HG03039 (cell line): ENCODE results near the gene TMC3.

Experiments used
- ATAC-seq: cut with Tn5 transposase; IDR thresholded peaks from one replicate; pipeline ENCODE4 v1.9.1; 2021; ENCODE audit warnings: mild to moderate bottlenecking, moderate library complexity; ENCODE audit not compliant: unreplicated experiment

TMC3 gene

DNA sequence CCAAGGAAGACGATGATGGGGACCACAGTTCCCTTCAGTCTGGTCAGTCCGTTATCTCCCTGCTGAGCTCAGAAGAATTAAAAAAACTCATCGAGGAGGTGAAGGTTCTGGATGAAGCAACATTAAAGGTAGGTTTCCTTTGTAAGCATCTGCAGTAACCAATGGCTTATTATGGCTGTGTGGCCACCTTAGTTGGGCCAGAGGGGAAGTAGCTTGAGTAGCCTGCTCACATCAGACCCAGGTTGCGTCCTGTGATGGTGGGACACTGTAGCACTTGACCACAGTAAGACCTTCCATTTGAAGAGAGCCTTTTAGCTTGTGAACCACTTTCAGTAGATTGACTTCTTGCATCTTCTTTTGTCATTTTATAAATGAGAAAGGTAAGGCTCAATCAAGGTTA lies 72.6 kb downstream of the TMC3 start:
- ATAC-seq = no peak

- ATAC-seq = no peak
Measured at GRCh38 chr15:81299630-81300273, 74.3 kb downstream of the TMC3 start.

DNA sequence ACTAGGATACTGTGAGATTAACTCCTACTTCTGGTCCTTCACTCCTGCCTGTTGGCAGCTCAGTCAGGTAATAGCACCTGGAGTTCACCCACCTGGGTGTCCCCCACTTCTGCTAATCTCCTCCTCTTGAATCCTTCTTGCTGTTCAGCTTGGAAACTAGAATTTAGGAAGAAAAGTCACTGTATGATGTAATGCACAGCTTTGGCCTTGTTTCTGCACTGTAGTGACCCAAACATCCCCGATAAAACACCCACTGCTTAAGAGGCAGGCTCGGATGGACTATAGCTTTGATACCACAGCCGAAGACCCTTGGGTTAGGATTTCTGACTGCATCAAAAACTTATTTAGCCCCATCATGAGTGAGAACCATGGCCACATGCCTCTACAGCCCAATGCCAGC lies 74.9 kb downstream of the TMC3 start:
- no peak for ATAC-seq

- no peak for ATAC-seq
Measured at GRCh38 chr15:81298611-81299010, 75.4 kb downstream of the TMC3 start.

- no peak for ATAC-seq
Measured at GRCh38 chr15:81297603-81298575, 76.1 kb downstream of the TMC3 start.

GRCh38 chr15:81297147-81297572 lies 76.9 kb downstream of the TMC3 start:
- ATAC-seq = no peak

DNA sequence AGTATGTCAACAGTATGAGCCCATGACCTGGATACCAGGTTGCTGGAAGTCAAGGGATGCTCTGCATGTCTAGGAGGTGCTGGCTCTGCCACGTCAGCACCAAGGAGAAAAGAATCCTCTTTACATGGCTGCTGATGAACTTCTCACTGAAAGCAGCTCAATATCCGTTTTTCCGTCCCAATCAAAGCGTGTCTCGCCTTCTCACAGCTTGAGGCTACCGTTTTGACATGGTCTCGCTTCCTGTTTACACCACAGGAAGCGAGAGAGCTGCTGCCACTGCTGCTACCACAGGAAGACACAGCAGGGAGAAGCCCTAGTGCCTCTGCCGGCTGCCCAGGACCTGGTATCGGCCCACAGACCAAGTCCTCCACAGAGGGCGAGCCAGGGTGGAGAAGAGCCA lies 77.3 kb downstream of the TMC3 start:
- peak; percentile 40 for ATAC-seq

- ATAC-seq = no peak
Measured at GRCh38 chr15:81296186-81296585, 77.8 kb downstream of the TMC3 start.

GRCh38 chr15:81295486-81296121 lies 78.4 kb downstream of the TMC3 start:
- no peak for ATAC-seq

DNA sequence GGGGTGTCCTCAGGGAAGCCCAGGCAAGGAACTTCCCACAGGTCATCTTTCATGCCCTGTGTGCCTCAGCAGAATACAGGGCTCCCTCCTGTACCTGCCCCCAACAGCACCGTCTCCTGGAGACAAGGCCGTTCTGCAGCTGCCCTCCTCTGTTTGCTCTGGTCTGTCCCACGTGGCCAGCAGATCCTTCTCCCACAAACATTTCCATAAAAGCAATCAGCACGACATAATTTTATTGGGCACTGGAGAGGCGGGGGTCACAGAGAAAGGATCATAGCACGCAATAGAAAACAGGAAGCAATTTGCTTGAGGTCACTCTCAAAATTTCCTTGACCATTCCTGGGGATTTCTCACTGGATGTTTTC lies 79.5 kb downstream of the TMC3 start:
- no peak for ATAC-seq

GRCh38 chr15:81293728-81294515 lies 80.1 kb downstream of the TMC3 start:
- peak; percentile 59 for ATAC-seq

DNA sequence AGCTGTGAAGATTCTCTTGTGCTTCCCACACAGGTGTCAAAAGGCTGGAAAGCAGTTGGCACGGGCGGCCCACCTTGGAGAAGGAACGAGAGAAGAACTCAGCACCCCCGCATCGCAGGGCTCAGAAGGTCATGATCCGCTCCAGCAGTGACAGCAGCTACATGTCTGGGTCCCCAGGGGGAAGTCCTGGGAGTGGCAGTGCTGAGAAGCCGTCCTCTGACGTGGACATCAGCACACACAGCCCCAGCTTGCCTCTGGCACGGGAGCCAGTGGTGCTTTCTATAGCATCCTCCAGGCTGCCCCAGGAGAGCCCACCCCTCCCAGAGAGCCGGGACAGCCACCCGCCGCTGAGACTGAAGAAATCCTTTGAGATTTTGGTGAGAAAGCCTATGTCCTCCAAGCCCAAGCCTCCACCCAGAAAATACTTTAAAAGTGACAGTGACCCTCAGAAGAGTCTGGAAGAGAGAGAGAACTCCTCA lies 81.5 kb downstream of the TMC3 start:
- peak; percentile 31 for ATAC-seq

GRCh38 chr15:81291916-81292522 lies 82.0 kb downstream of the TMC3 start:
- ATAC-seq = no peak

GRCh38 chr15:81289910-81290309 lies 84.1 kb downstream of the TMC3 start:
- no peak for ATAC-seq

- no peak for ATAC-seq
Measured at GRCh38 chr15:81288616-81289015, 85.4 kb downstream of the TMC3 start.

DNA sequence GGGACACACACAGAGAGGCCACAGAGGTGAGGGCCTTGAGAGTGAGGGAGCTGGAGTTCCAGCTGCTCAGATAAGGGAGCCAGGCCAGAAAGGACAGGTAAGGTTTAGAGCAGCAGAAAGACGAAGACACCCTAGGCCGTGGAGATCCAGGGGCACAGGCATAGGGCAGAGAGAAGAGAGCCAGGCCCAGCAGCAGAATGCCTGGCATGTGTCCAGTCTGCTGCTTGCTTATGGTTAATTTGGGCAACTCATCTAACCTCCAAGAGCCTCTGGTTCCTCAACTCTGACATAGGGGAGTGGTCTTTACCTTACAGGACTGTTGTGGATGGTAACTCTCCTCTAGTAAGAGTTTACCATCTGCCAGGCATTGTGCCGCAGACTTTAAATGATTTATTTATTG lies 86.0 kb downstream of the TMC3 start:
- no peak for ATAC-seq

DNA sequence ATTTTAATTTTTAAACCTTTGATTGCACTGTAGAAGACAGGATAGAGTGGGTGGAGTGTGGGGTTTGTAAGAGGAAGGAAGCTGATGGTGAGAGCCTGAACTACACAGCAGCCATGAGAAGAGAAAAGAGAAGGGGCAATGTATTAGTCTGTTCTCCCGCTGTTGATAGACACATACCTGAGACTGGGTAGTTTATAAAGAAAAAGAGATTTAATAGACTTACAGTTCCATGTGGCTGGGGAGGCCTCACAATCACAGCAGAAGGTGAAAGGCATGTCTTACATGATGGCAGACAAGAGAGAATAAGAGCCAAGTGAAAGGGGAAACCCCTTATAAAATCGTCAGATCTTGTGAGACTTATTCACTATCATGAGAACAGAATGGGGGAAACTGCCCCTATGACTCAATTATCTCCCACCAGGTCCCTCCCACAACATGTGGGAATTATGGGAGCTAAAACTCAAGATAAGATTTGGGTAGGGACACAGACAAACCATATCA lies 87.3 kb downstream of the TMC3 start:
- ATAC-seq = no peak

- no peak for ATAC-seq
Measured at GRCh38 chr15:81285461-81285860, 88.6 kb downstream of the TMC3 start.

GRCh38 chr15:81284256-81285031 lies 89.6 kb downstream of the TMC3 start:
- no peak for ATAC-seq
